Spleen (tissue), 7 donors: Measurements from ENCODE around the gene HECW1.

Experiments used
- POLR2AphosphoS5 ChIP-seq, 3 donors: sonication (generic); formaldehyde crosslinking; IDR thresholded peaks; one replicate each; pipeline ENCODE4 v1.5.1; 2017; ENCODE audit warnings: antibody characterized with exemption in 3 of 3
- TF ChIP-seq, protein P1 (sequence below), 11 experiments: fragments of 200-600 bp in 7 of 11; fragments of 450-650 bp in 4 of 11; sonication (generic) in 4 of 11; IDR thresholded peaks in 8 of 11; conservative IDR thresholded peaks in 3 of 11; 1 replicate in 7 of 11; 2 replicates in 4 of 11; pipeline versions ENCODE4 v1.4.0 to v1.8.0; 2016 to 2021; ENCODE audit warnings: antibody characterized with exemption in 11 of 11, inconsistent platforms in 4 of 11, mild to moderate bottlenecking in 1 of 11
- donor health status: DM: no; HTN: no; CAD: no; lungs with moderate emphysema.
- donor health status: DM: no; HTN: no; CAD: no.
- donor health status: DM: no; HTN: no; CAD: no.

DNA sequence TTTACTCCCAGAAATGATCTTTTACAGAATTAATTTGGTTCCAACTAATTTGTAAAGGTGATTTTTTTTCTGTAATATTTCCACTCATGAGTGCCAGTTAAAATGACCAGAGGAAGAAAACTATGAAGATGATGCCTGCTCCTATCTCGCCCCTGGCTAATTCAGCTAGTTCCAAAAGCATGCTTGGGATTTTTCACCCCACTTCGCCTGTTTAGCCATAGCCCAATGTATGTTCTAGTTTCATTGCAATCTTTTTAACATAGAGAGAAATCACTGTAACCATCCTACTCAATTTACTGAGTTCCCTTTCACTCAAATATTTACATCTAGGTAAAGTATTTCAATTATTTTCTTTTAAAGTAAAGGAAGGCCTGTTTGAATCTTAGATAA is 447.5 kb downstream of the HECW1 start:
- TF ChIP-seq, protein P1, sequence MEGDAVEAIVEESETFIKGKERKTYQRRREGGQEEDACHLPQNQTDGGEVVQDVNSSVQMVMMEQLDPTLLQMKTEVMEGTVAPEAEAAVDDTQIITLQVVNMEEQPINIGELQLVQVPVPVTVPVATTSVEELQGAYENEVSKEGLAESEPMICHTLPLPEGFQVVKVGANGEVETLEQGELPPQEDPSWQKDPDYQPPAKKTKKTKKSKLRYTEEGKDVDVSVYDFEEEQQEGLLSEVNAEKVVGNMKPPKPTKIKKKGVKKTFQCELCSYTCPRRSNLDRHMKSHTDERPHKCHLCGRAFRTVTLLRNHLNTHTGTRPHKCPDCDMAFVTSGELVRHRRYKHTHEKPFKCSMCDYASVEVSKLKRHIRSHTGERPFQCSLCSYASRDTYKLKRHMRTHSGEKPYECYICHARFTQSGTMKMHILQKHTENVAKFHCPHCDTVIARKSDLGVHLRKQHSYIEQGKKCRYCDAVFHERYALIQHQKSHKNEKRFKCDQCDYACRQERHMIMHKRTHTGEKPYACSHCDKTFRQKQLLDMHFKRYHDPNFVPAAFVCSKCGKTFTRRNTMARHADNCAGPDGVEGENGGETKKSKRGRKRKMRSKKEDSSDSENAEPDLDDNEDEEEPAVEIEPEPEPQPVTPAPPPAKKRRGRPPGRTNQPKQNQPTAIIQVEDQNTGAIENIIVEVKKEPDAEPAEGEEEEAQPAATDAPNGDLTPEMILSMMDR (IDR thresholded peaks at IDR 0.05 in 8 of 11, conservative IDR thresholded peaks at IDR 0.05 in 3 of 11), result no peak
- no peak for TF ChIP-seq POLR2AphosphoS5 (IDR thresholded peaks at IDR 0.05)
